ENCODE data around the gene CFAP20DC.

Gene CFAP20DC

DNA sequence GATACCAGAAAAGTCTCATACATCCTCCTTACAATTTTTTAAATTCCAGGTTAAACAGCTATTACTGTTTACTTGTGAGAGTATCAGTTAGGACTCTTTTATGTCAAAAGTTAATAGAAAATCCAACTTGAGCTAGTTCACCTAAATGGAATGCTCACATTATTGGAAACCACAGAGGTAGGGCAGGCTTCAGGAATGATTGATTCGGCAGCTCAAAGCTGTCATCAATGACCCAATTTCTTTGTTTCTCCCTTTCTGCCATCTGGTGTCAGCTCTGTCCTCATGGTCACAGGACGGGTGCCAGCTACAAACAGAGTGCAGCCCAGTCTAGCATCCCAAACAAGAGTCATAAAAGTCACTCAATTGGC is 32.2 kb downstream of the CFAP20DC start:
- no peak overlapping the region for H3K27ac ChIP-seq
- TF ChIP-seq, protein P1, sequence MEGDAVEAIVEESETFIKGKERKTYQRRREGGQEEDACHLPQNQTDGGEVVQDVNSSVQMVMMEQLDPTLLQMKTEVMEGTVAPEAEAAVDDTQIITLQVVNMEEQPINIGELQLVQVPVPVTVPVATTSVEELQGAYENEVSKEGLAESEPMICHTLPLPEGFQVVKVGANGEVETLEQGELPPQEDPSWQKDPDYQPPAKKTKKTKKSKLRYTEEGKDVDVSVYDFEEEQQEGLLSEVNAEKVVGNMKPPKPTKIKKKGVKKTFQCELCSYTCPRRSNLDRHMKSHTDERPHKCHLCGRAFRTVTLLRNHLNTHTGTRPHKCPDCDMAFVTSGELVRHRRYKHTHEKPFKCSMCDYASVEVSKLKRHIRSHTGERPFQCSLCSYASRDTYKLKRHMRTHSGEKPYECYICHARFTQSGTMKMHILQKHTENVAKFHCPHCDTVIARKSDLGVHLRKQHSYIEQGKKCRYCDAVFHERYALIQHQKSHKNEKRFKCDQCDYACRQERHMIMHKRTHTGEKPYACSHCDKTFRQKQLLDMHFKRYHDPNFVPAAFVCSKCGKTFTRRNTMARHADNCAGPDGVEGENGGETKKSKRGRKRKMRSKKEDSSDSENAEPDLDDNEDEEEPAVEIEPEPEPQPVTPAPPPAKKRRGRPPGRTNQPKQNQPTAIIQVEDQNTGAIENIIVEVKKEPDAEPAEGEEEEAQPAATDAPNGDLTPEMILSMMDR (conservative IDR thresholded peaks at IDR 0.05) = no peak

DNA sequence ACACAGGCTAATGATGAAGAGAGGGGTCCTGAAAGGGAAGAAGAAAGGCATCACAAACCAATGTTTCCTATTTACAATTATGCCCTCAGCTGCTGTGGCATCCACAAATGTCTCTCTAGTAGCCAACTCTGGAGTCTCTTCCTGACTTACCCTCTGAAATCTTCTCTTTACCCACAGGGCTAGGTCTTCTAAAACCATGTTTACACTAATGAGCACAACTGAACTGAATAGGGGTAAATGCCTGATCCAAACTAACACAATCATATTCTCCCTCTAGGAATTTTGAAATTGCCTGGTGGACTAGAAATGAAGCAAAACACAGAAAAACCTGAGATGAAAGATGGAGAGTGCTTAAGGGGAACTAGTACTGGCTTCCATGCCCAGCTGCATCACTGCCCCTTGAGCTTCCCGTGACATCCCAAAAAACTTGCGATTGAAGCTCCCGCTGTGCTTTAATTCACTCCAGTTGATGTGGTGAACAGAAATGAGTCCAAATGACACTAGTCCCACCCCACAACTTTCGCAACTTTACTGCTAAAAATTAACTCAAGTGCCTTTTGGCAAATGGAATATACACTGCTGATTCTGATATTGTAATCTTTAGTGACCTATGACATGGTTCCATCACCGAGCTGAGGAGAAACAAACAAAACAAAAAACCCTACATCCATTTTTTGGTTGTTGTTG is 32.8 kb downstream of the CFAP20DC start:
- H3K27ac ChIP-seq = no peak overlapping the region
- TF ChIP-seq, protein P1 (conservative IDR thresholded peaks at IDR 0.05) = no peak

- TF ChIP-seq, protein P1 (conservative IDR thresholded peaks at IDR 0.05) = no peak
- no peak overlapping the region for H3K27ac ChIP-seq
Observed at GRCh38 chr3:59013611-59014010, 36.2 kb downstream of the CFAP20DC start.

GRCh38 chr3:59006634-59007517 is 42.9 kb downstream of the CFAP20DC start:
- H3K27ac ChIP-seq = no peak overlapping the region
- TF ChIP-seq, protein P1 (conservative IDR thresholded peaks at IDR 0.05) = no peak

GRCh38 chr3:59001675-59002074 is 48.1 kb downstream of the CFAP20DC start:
- TF ChIP-seq, protein P1 (conservative IDR thresholded peaks at IDR 0.05) = no peak
- no peak overlapping the region for H3K27ac ChIP-seq

- no peak overlapping the region for H3K27ac ChIP-seq
- TF ChIP-seq, protein P1 (conservative IDR thresholded peaks at IDR 0.05) = no peak
Observed at GRCh38 chr3:58999774-59000160, 50.1 kb downstream of the CFAP20DC start.

- H3K27ac ChIP-seq = no peak overlapping the region
- TF ChIP-seq, protein P1 (conservative IDR thresholded peaks at IDR 0.05) = no peak
Observed at GRCh38 chr3:58999134-58999773, 50.6 kb downstream of the CFAP20DC start.

Measured in VCaP (cell line).